Activated CD4-positive, CD25-positive, alpha-beta regulatory T cell (primary cell): Measurements from ENCODE around the gene AP4S1.
"Not testable (repeated sequence)": the region's sequence is repeated elsewhere in the genome, so short reads cannot be mapped to it uniquely, and the experiment has no call there.

ENCODE experiments used
- DNase-seq, 4 experiments: peaks; one replicate each; lab custom pipeline; 2025; lab: John Stamatoyannopoulos, UW

AP4S1 gene

DNA sequence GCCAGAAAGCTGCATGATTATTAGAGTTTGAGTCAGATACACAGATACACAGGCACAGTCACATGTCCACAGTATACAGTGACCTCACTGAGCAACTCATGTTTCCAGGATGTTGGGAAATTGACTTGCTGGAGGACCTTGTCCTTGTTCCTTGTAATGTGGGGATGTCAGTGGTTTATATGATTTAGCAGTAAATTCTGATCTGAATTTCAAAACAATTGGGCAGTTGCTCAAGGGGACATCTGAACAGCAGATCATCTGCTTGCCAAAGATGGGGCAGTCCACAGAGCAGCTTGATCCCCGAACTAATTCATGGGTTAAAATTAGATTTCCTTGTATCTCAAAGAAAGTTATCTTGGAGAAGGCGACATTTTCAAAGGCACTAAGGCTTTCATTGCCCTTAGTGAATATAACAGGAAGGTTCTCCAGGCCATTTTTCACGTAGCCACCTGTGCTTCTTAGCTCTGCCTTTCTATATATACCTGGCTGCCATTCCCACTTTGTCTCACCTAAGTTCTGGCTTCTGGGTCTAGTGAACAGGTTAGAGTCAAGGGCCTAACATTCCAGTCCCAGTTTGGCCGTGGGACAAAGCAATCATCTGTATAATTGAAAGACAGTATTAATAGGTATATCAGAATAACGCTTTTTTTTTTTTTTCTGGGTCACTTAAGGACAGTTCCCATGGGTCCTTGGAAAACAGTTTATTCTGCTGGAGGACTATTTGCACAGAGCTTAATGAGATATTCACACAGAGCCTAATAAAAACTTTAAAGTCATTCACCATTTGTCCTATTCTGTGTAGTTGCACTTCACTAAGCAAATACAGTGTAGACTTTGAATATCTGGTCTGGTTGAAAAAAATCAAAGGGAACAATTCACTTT is 65.7 kb downstream of the AP4S1 start:
- DNase-seq: no peak

GRCh38 chr14:31092160-31092708 is 66.8 kb downstream of the AP4S1 start:
- DNase-seq: no peak

GRCh38 chr14:31093884-31094839 is 68.7 kb downstream of the AP4S1 start:
- not testable (repeated sequence) for DNase-seq

DNA sequence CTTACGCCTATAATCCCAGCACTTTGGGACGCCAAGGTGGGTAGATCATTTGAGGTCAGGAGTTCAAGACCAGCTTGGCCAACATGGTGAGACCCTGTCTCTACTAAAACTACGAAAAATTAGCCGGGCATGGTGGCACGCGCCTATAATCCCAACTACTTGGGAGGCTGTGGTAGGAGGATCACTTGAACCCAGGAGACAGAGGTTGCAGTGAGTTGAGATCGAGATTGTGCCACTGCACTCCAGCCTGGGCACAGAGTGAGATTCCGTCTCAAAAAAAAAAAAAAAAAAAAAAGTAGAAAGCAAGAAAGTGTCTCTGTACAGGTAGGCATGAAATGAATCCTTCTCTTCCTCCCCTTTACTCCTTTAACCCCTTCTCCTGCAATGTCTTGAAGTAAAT is 70.4 kb downstream of the AP4S1 start:
- not testable (repeated sequence) for DNase-seq

DNA sequence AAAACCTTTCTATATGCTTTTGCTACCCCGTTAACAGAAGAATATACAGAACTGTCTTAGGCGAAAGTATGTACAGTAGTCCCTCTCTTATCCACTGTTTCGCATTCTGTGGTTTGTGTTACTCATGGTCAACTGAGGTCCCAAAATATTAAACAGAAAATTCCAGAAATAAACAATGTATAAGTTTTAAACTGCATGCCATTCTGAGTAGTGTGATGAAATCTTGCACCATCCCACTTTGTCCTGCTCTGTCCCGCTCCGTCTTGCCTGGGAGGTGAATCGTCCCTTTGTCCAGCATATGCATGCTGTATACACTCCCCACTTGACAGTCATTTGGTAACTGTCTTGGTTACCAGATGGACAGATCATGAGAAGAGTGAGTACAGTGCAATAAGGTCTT is 70.8 kb downstream of the AP4S1 start:
- no peak for DNase-seq

- DNase-seq: no peak
Observed at GRCh38 chr14:31097081-31097480, 71.6 kb downstream of the AP4S1 start.

GRCh38 chr14:31106768-31107167 is 81.3 kb downstream of the AP4S1 start:
- DNase-seq: no peak

GRCh38 chr14:31109257-31109656 is 83.8 kb downstream of the AP4S1 start:
- no peak for DNase-seq

- DNase-seq: no peak
Observed at GRCh38 chr14:31110872-31111271, 85.4 kb downstream of the AP4S1 start.

- no peak for DNase-seq
Observed at GRCh38 chr14:31113794-31114193, 88.3 kb downstream of the AP4S1 start.

DNA sequence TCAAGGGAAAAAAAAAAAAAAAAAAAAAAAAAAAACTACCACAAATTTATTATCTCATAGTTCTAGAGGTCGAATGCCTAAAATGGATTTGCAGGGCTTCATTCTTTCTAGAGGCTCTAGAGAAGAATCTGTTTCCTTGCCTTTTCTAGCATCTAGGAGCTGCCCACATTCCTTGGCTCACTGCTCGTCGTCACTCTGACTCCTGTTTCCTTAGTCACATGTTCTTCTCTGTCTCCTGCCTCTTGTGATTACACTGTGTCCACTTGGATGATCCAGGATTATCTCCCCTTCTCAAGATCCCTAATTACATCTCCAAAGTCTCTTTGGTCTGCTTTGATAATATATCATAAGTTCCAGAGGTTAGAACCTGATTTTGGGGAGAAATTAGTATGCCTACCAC is 93.4 kb downstream of the AP4S1 start:
- no peak for DNase-seq

DNA sequence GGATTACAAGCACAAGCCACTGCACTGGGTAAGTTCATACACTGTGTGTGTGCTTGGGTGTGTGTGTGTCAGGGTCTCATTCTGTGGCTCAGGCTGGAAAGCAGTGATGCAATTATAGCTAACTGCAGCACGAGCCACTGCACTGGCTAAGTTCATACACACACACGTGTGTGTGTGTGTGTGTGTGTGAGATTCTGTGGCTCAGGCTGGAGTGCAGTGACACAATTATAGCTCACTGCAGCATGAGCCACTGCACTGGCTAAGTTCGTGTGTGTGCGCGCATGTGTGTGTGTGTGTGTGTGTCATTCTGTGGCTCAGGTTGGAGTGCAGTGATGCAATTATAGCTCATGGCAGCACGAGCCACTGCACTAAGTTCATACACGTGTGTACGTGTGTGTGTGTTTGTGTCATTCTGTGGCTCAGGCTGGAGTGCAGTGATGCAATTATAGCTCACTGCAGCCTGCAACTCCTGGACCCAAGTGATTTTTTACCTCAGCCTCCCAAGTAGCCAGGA is 96.7 kb downstream of the AP4S1 start:
- no peak for DNase-seq

DNA sequence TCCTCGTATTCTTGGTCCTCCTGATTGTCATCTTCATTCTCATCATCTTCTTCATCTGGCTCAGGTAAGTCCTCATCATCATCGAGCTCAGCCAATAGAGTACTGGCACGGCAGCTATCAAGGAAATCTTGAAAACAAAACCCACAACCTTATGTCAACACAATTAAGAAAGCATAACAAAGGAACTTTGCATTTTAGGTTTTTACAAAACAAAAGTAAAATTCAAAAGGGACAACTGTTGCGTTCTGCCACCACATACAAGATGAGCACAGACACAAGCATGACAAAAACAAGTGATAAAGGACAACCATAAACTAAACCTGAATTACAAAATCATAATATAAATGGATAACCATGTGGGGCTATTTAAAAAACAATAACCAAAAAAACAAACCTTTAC is 97.5 kb downstream of the AP4S1 start:
- DNase-seq: no peak

DNA sequence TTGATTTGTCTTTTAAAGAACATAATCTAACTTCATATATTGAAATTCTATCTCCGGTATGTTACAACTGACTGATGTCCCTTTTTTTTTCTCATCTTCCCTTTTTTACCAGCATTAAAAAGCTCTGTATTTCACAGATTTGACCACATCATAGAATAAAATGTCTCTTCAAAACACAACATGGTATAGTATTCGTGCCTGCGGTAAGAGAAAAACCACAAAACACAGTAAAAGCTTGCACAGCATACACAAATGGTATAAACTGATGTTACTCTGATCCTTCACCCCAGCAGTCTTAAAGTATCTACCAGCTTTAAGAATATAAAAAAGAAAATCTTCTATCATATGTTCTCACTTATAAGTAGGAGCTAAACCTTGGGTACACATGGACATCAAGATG is 98.7 kb downstream of the AP4S1 start:
- no peak for DNase-seq

DNA sequence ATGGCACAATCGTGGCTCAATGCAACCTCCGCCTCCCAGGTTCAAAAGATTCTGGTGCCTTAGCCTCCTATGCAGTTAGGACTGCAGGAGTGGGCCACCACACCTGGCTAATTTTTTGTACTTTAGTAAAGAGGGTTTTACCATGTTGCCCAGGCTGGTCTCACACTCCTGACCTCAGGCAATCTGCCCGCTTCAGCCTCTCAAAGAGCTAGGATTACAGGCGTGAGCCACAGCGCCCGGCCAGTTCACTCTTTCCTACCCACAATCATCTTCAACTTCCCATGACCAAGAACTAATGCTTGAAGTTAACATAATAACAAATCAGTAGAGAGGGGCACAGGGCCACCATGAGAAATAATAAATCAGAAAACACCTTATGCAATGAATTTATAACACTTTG is 99.8 kb downstream of the AP4S1 start:
- no peak for DNase-seq

DNA sequence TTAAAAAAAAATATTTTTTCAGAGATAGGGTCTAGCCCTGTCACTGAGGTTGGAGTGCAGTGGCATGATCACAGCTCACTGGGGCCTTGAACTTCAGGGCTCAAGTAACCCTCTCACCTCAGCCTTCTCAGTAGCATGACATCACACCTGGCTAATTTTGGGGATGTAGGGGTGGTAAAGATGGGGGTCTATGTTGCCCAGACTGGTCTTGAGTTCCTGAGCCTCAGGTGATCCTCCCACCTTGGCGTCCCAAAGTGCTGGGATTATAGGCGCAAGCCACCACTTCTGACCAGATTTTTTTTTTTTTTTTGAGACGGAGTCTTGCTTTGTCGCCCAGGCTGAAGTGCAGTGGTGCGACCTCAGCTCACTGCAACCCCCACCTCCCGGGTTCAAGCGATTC is 101.2 kb downstream of the AP4S1 start:
- DNase-seq: no peak

- no peak for DNase-seq
Observed at GRCh38 chr14:31127690-31128089, 102.2 kb downstream of the AP4S1 start.

DNA sequence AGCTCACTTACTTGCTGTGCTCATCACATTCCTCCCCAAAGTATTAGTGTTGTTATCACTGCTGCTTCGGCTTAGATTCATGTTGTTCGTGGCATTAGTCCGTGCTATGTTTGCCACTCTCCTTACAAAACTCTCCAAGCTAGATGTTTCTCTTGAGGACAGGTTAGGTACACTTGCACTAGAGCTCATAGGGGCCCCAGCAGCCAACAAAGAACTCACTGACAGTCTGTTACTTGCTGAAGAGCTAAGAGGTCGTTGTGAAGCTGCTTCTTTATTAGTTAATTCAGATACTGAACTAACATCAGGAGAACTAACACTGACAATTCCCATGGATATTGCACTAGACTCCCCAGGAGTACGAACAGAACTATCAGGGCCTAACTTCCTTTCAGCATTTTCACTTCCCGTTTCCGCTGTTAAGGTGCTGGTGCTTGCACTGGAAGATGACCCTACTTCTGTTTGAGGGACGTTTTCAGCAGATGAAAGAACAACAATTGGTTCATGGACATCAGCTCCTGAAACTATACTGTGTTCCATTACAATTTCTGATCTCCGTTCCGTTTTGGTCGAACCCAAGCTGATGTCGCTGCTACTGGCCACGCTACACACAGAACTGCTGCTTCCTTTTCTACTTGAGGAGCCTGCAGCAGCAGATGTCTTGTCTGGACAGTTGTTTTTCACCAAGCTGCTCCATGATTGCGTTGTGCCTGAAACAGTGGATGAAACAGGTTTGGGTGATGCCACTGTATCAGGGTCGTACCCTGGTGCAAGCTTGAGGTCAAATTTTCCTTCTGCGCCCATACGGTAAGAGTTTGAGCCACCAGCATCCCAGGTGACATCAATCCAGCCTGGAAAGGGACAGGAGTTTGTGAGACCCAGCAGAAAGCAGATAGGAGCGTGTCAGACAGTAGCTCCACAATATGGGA is 103.4 kb downstream of the AP4S1 start:
- DNase-seq: no peak

DNA sequence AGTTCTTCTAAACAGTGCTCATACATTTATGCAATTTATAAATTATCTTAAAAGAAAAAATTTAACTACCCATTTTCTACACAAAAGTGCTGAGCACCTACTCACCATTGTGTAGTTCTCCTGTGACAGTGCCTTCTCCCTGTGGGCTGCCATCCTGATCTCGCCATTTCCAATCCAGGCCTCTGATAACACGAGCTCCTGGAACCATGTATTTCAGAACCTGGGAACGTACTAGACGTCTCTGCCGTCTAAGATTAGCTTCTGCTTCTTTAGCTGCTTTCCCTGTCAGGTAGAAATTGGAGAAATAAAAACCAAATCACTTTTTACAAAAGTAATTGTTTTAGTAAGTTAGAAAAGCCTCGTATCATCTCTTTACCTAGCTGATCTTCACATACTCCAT is 107.7 kb downstream of the AP4S1 start:
- DNase-seq: no peak

DNA sequence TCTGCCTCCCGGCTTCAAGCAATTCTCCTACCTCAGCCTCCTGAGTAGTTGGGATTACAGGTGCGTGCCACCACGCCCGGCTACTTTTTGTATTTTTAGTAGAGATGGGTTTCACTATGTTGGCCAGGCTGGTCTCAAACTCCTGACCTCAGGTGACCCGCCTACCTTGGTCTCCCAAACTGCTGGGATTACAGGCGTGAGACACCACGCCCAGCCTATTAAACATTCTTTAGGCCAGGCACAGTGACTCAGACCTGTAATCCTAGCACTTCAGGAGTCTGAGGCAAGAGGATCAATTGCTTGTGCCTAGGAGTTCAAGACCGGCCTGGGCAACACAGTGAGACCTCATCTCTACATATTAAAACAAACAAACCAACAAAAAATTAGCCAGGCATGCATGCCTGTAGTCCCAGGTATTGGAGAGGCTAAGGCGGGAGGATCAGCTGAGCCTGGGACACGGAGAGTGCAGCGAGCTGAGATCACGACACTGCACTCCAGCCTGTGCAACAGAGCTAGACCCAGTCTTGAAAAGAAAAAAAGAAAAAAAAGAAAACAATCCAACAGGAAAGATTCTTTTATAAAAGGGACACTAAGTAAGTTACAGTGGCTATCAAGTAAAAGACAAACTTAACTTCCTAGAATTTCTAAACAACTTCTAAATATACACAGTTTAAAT is 111.9 kb downstream of the AP4S1 start:
- no peak for DNase-seq

DNA sequence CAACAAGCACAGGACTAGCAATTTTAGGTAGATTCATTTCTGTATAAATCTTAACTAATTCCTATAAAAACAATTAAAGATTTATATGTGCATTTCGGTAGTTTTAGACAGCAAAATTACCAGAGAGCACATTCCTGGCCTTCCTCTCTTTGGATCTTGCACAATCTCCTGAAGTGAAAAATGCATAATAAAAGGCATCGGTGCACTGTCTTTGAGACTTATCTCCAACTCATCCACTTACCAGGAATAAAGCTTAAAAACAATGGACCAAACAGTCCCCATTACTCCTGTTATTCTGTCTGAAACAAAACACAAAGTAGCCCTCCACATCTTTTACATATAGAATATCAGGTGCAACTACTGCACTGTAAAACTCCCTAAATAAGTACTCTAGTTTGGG is 112.9 kb downstream of the AP4S1 start:
- DNase-seq: no peak
